EL (cell line): ENCODE results near the gene UNC93B1.

Source experiments
- DNase-seq: peaks from one replicate; pipeline ENCODE4 v3.0.0-alpha.2; 2016

Gene UNC93B1

GRCh38 chr11:68003846-68004550 is at the start of gene UNC93B1:
TSS of gene UNC93B1 (minus strand) at chr11:68004097. CDS start at chr11:68004043, 54 bp downstream.
- DNase-seq = peak; percentile 88

GRCh38 chr11:68053117-68053516 is 49.2 kb upstream of the UNC93B1 start:
- no peak for DNase-seq

- no peak for DNase-seq
These were observed 48.4 kb upstream of the UNC93B1 start for GRCh38 chr11:68052137-68052873.

GRCh38 chr11:68051191-68052136 is 47.6 kb upstream of the UNC93B1 start:
- no peak for DNase-seq

- no peak for DNase-seq
These were observed 46.5 kb upstream of the UNC93B1 start for GRCh38 chr11:68050371-68050841.

GRCh38 chr11:68049509-68050370 is 45.8 kb upstream of the UNC93B1 start:
- DNase-seq = no peak

- DNase-seq = no peak
These were observed 45.0 kb upstream of the UNC93B1 start for GRCh38 chr11:68048681-68049508.

- DNase-seq = no peak
These were observed 43.8 kb upstream of the UNC93B1 start for GRCh38 chr11:68047437-68048290.

- DNase-seq = no peak
These were observed 41.0 kb upstream of the UNC93B1 start for GRCh38 chr11:68044898-68045351.

- DNase-seq = no peak
These were observed 40.4 kb upstream of the UNC93B1 start for GRCh38 chr11:68044145-68044813.

- DNase-seq = peak; percentile 93
These were observed 39.6 kb upstream of the UNC93B1 start for GRCh38 chr11:68043349-68044144.

GRCh38 chr11:68043029-68043348 is 39.1 kb upstream of the UNC93B1 start:
- DNase-seq = peak; percentile 57

GRCh38 chr11:68042219-68043028 is 38.5 kb upstream of the UNC93B1 start:
- DNase-seq = no peak

- DNase-seq = no peak
These were observed 37.8 kb upstream of the UNC93B1 start for GRCh38 chr11:68041617-68042218.

GRCh38 chr11:68040957-68041591 is 37.2 kb upstream of the UNC93B1 start:
- no peak for DNase-seq

GRCh38 chr11:68040101-68040956 is 36.4 kb upstream of the UNC93B1 start:
- peak; percentile 77 for DNase-seq
